AG09309 (cell line): ENCODE data around the gene NABP1.

Experiments used
- DNase-seq: peaks from one replicate; pipeline ENCODE4 v3.0.0-alpha.2; 2010; ENCODE audit warnings: low read depth
- H3K4me3 ChIP-seq: 2 replicates; pipeline ENCODE4 v1.5.1; 2011; ENCODE audit warnings: mild to moderate bottlenecking, low read depth, low read length, moderate library complexity; ENCODE audit not compliant: control insufficient read depth
- TF ChIP-seq, protein P1 (sequence below): IDR thresholded peaks from 2 replicates; pipeline ENCODE4 v1.5.1; 2011; ENCODE audit warnings: mild to moderate bottlenecking, low read depth, low read length, inconsistent platforms; ENCODE audit not compliant: insufficient read depth, control insufficient read depth; ENCODE audit errors: missing control alignments

Gene NABP1

DNA sequence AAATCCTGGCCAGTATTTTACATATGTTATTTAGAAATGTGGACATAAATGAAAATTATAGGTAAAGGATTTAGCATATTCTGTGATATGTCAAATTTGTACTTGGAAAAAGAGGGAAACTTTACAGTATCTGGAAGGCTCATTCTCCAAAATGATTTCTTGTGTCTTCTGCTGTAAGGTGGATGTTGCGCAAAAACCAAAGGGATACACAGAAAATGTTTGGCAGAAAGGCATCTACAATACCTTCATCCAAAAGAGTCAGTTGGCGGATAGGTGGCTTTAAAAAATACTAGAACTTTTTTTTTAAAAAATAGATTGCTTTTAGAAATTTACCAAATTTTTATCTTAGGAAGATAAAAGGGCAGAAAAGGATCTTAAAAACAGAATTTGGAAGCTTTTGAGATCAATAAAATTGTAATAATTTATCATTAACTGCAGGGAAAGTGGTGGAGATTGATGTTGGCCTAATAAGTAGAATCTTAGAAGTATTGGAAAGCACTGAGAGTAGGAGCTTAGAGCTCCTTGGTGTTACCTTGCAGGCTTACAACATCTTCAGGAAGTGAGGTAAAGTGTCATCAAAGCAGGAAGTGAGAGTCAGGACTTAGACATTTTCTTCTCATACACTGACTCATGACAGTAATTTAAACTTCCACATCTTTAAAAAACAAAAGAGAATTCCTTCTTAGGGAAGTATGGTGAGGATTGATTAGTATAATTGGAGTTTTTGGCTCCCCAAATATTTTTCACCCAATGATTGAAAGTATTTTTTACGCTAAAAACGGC, 2.1 kb downstream of the NABP1 start:
- peak overlapping the region; percentile 82 for H3K4me3 ChIP-seq
- DNase-seq: no peak
- TF ChIP-seq, protein P1, sequence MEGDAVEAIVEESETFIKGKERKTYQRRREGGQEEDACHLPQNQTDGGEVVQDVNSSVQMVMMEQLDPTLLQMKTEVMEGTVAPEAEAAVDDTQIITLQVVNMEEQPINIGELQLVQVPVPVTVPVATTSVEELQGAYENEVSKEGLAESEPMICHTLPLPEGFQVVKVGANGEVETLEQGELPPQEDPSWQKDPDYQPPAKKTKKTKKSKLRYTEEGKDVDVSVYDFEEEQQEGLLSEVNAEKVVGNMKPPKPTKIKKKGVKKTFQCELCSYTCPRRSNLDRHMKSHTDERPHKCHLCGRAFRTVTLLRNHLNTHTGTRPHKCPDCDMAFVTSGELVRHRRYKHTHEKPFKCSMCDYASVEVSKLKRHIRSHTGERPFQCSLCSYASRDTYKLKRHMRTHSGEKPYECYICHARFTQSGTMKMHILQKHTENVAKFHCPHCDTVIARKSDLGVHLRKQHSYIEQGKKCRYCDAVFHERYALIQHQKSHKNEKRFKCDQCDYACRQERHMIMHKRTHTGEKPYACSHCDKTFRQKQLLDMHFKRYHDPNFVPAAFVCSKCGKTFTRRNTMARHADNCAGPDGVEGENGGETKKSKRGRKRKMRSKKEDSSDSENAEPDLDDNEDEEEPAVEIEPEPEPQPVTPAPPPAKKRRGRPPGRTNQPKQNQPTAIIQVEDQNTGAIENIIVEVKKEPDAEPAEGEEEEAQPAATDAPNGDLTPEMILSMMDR: no peak

DNA sequence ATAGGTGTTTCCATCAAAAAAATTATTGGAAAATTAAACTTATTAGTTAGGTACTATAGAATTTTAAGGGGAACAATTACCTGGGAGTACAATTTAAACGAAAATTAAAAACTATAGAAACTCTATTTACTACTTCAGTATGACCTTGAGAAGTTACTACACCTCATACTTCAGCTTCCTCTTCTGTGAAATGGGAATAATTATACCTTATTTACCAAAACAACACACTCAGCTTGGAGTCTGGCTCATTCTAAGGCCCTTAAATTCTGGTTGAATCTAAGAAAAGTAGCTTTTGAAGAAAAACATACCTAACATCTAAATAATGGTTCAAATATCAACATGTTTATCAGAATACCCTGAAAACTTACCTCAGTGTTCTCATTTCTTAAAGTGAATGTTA, 2.7 kb downstream of the NABP1 start:
- H3K4me3 ChIP-seq: peak overlapping the region; percentile 26
- TF ChIP-seq, protein P1: no peak
- DNase-seq: no peak

- H3K4me3 ChIP-seq: no peak overlapping the region
- TF ChIP-seq, protein P1: no peak
- DNase-seq: no peak
Observed at GRCh38 chr2:191682126-191682525, 4.2 kb downstream of the NABP1 start.

DNA sequence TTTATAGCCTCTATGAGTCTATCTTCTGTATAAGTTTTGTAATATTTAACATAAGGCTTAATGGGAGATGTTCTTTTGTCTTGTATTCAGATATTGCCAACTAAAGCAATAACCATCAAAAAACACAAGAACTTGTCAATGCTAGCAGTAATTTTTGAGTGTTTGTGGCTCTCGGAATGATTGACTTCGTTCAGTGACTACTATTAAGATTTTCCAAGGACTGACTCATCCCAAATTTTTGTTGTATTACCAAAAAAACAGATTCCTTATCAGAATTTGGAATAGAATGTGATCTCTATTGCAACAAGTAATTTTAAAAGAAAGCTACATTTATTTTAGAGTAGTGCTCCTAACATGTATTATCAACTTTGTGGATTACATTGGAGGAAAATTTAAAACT, 8.1 kb downstream of the NABP1 start:
- TF ChIP-seq, protein P1: no peak
- H3K4me3 ChIP-seq: no peak overlapping the region
- no peak for DNase-seq

GRCh38 chr2:191686729-191687128, 8.8 kb downstream of the NABP1 start:
- DNase-seq: no peak
- no peak overlapping the region for H3K4me3 ChIP-seq
- TF ChIP-seq, protein P1: no peak

GRCh38 chr2:191687867-191688266, 9.9 kb downstream of the NABP1 start:
- H3K4me3 ChIP-seq: no peak overlapping the region
- TF ChIP-seq, protein P1: no peak
- no peak for DNase-seq
